ENCODE measurements around the gene PROP1.
"Not testable (repeated sequence)": the region's sequence is repeated elsewhere in the genome, so short reads cannot be mapped to it uniquely, and the experiment has no call there.

DNA sequence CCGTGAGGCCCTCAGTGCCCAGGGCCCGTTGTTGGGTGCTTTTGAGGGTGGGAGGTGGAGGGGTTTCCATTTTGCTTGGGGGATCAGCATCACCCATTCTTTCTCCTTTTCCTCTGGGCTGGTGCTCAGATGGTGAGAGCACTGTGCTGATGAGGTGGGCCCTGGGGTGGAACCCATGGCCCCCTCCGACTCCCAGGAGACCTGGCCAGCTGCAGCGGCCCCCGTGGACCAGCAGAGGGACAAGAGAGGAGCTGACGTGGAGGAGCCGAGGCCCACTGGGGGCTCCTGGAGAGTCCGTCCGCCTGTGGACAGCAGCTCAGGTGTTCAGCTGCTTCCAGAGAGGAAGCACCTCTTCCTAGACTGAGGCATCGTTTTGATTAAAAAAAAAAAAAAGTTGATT, 46.4 kb downstream of the PROP1 start:
- TF ChIP-seq, protein P1, sequence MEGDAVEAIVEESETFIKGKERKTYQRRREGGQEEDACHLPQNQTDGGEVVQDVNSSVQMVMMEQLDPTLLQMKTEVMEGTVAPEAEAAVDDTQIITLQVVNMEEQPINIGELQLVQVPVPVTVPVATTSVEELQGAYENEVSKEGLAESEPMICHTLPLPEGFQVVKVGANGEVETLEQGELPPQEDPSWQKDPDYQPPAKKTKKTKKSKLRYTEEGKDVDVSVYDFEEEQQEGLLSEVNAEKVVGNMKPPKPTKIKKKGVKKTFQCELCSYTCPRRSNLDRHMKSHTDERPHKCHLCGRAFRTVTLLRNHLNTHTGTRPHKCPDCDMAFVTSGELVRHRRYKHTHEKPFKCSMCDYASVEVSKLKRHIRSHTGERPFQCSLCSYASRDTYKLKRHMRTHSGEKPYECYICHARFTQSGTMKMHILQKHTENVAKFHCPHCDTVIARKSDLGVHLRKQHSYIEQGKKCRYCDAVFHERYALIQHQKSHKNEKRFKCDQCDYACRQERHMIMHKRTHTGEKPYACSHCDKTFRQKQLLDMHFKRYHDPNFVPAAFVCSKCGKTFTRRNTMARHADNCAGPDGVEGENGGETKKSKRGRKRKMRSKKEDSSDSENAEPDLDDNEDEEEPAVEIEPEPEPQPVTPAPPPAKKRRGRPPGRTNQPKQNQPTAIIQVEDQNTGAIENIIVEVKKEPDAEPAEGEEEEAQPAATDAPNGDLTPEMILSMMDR (IDR thresholded peaks at IDR 0.05; ENCODE audit: low read depth, low read length) = not testable (repeated sequence)
- TF ChIP-seq MYC (IDR thresholded peaks at IDR 0.05; ENCODE audit: low read depth, low read length) = not testable (repeated sequence)

All from NB4 (cell line).